ENCODE data around the gene TET3. TPM values are rescaled to one million over a fixed set of nuclear protein-coding genes. Genes with fewer than 3 reads are reported as not detected.

The TET3 gene
- total and polyA plus RNA-seq, 2 experiments from 2014 or later = 3.6 to 19.9 TPM

GRCh38 chr2:73987109-73987947 lies 2.6 kb downstream of the TET3 start:
- Histone ChIP-seq H3K4me3 (peak overlapping the region; percentile 38), H3K36me3 (ENCODE audit: insufficient read depth) (peaks cover 5% of the 10 kb centered on the region; the same call in 1 of the 2 replicates), H4K20me1 (replicated peaks; ENCODE audit: insufficient read depth) (peaks cover 38% of the 10 kb centered on the region), H3F3A (replicated peaks; ENCODE audit: low read depth) (peaks cover 22% of the 10 kb centered on the region), H3K4me2 (peak overlapping the region; percentile 93), H3K27ac (ENCODE audit: low read depth) (no peak overlapping the region), H3K4me1 (ENCODE audit: insufficient read depth) (peaks cover 46% of the 10 kb centered on the region), H3K79me2 (replicated peaks; ENCODE audit: insufficient read depth) (peaks cover 64% of the 10 kb centered on the region), H3K27me3 (ENCODE audit: insufficient read depth) (peaks cover 26% of the 10 kb centered on the region), H3K9me2 (ENCODE audit: insufficient read depth) (no peaks in the 10 kb centered on the region), H2AFZ (no peak overlapping the region)
- H3K4me1 Mint-ChIP-seq = peaks cover 52% of the 10 kb centered on the region
- no peaks in the 10 kb centered on the region for H3K9me3 Mint-ChIP-seq
- H3K27me3 Mint-ChIP-seq (ENCODE audit: insufficient read depth, low read depth, poor library complexity) = peaks cover 36% of the 10 kb centered on the region
- H3K27ac Mint-ChIP-seq = no peak overlapping the region
- H3K4me3 Mint-ChIP-seq = peak overlapping the region; percentile 81
- peaks cover 43% of the 10 kb centered on the region for H3K36me3 Mint-ChIP-seq (ENCODE audit: low read depth)
- peak; percentile 8 for ATAC-seq
- peak; percentile 53 for TF ChIP-seq REST (IDR thresholded peaks at IDR 0.05; ENCODE audit: unreplicated experiment)
- no peak for TF ChIP-seq JUNB (IDR thresholded peaks at IDR 0.05; ENCODE audit: unreplicated experiment)
- peak in 1 of 2 experiments; percentile 25; a peak in 2 of 4 replicates for TF ChIP-seq CTCF (conservative IDR thresholded peaks at IDR 0.05; ENCODE audit: low read depth in 2 of 2)
- DNase-seq (ENCODE audit: low spot score) = peak; percentile 32

- Mint-ChIP-seq H3K36me3 (ENCODE audit: low read depth) (peaks cover 44% of the 10 kb centered on the region), H3K4me1 (peaks cover 47% of the 10 kb centered on the region), H3K9me3 (no peaks in the 10 kb centered on the region), H3K27me3 (ENCODE audit: insufficient read depth, low read depth, poor library complexity) (peaks cover 30% of the 10 kb centered on the region), H3K4me3 (peak overlapping the region; percentile 81), H3K27ac (no peak overlapping the region)
- H3K4me1 ChIP-seq (ENCODE audit: insufficient read depth) = peaks cover 44% of the 10 kb centered on the region
- TF ChIP-seq NANOG (IDR thresholded peaks at IDR 0.05; ENCODE audit: borderline replicate concordance) (no peak), CTCF (conservative IDR thresholded peaks at IDR 0.05; ENCODE audit: low read depth in 2 of 2) (no peak)
- H3K27ac ChIP-seq (ENCODE audit: low read depth) = no peak overlapping the region
- peaks cover 16% of the 10 kb centered on the region for H3F3A ChIP-seq (replicated peaks; ENCODE audit: low read depth)
- ATAC-seq (no peak), DNase-seq (ENCODE audit: low spot score) (no peak)
- peaks cover 71% of the 10 kb centered on the region for H3K79me2 ChIP-seq (replicated peaks; ENCODE audit: insufficient read depth)
- peaks cover 39% of the 10 kb centered on the region for H4K20me1 ChIP-seq (replicated peaks; ENCODE audit: insufficient read depth)
- peak overlapping the region; percentile 93 for H3K4me2 ChIP-seq
- peak overlapping the region; percentile 38 for H3K4me3 ChIP-seq
- H3K27me3 ChIP-seq (ENCODE audit: insufficient read depth) = peaks cover 18% of the 10 kb centered on the region
- peaks cover 5% of the 10 kb centered on the region; the same call in 1 of the 2 replicates for H3K36me3 ChIP-seq (ENCODE audit: insufficient read depth)
- no peaks in the 10 kb centered on the region for H3K9me2 ChIP-seq (ENCODE audit: insufficient read depth)
- H2AFZ ChIP-seq = no peak overlapping the region
Measured at GRCh38 chr2:73987948-73988700, 3.4 kb downstream of the TET3 start.
